ENCODE measurements around the gene DLL4.

DLL4 gene

GRCh38 chr15:40928821-40929659 is at the start of gene DLL4:
Gene DLL4 (plus strand): TSS chr15:40929340. CDS start chr15:40929669, 329 bp downstream.
- no peak for DNase-seq (ENCODE audit: low read depth in 2 of 2)

GRCh38 chr15:40879609-40880008 is 49.5 kb upstream of the DLL4 start:
- no peak for DNase-seq (ENCODE audit: low read depth in 2 of 2)

GRCh38 chr15:40881351-40881750 is 47.8 kb upstream of the DLL4 start:
- DNase-seq (ENCODE audit: low read depth in 2 of 2), result no peak

- DNase-seq (ENCODE audit: low read depth in 2 of 2), result no peak
Observed at GRCh38 chr15:40886586-40886985, 42.6 kb upstream of the DLL4 start.

DNA sequence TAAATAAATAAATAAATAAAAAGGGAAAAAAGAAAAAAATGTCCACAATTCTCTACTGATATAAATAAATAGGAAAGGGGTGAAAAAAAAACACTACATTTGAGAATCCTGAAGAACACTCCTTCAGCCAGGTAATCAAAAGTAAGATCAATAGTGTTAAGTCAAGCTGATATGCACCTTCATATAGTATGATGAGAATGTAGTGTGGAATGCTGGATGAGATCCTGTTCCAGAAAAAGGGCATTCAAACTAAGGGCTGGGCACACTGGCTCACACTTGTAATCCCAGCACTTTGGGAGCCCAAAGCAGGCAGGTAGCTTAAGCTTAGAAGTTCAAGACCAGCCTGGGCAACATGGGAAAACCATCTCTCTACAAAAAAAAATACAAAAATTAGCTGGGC is 40.0 kb upstream of the DLL4 start:
- no peak for DNase-seq (ENCODE audit: low read depth in 2 of 2)

- DNase-seq (ENCODE audit: low read depth in 2 of 2), result no peak
Observed at GRCh38 chr15:40891138-40891537, 38.0 kb upstream of the DLL4 start.

DNA sequence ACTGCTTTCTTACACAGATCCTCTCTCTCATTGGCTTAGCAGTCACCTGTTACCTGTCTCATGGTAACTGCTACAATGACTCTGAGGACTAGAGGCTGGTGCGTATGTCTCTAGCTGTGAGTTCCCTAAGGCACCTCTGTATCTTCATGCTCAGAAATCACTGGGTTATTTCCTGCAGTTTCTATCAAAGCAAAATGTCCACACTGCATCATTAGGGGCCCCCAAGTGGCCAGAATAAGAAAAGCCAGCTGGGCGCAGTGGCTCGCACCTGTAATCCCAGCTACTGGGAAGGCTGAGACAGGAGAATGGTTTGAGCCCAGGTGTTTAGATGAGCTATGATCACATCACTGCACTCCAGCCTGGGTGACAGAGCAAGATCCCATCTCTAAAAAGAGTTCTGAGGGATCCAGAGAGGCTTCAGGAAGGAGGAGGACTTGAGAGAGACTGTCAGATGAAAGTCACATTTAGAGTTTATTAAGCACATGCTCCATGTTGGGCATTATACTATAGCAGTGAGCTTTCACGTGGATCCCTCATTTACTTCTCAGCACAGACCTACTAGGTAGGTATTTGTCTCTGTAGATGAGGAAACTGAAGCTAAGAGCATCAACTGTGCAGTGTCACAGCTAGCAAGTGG is 37.2 kb upstream of the DLL4 start:
- peak in 1 of 2 donors; percentile 11 for DNase-seq (ENCODE audit: low read depth in 2 of 2)

DNA sequence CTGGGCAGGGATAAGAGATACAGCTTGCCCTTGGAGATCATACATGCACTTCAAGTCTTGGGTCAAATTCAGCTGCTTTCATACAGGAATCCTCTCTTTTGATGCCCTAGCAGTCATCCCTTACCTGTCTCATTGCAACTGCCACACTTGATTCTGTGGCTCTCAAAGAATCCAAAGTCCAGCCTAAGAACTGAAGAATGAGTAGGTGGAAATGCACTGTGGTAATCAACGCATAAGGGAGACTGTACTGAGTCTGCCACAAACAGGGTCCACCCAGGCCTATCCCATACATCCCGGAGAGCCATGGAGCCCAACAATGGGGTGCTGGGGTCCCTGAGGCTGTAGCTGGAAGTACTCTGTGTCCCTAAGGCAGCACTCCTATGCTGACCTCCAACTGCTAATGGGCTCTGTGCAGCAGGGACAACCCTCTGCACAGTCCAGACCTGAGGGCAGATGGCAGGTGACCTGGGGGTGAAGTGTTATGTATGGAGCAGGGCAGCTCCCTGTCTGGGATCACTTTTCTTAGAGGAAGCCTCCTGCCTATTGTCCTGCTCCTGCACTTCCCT is 36.6 kb upstream of the DLL4 start:
- DNase-seq (ENCODE audit: low read depth in 2 of 2), result no peak

GRCh38 chr15:40893019-40893670 is 36.0 kb upstream of the DLL4 start:
- DNase-seq (ENCODE audit: low read depth in 2 of 2), result no peak

DNA sequence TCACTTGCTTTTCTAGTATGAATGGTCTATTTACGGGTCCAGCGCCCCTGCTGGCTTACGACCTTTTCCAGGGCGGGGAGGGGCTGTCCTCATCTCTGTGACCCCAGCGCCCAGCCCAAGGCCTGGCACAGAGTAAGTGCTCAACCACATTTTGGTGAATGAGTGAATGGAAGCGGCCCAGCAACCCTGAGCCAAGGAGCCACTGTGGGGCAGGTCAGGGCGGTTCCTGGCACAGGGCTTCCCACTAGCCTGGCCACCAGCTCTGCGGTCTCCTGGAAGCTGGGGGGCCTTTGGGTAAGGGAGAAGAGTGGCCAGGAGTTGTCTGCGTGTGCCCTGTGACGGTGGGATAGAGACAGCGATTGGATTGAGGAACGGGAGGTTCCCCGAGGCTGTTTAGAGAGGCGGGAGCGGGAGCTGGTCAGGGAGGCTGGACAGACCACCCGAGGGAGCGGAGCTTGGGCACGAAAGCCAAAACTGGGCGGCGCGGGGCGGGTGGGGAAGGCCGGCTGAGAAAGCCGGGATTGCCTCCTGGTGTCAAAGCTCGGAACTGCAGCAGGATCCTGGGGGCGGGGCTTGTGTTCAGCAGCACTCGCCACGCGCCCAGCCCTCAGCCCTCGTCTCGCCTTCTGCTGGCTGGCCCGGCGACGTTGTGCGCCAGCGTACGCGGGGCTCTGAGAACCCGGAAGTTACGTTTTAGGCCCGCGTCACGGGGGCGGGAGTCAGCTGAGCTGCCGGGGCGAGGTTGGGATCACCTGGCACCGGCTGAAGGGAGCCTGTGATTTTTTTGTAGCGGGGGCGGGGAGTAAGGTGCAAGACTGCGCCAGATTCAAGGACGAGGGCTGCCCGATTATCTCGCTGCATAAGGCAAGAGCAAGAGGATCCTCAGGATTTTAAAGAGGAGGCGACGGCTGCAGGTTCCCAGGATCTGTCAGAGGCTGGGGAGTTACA is 35.1 kb upstream of the DLL4 start, which contains the start of gene VPS18:
TSS of gene VPS18 (plus strand) at position 718 of the 948 bp plus-strand sequence. CDS start 319 bp downstream, outside the sequence.
- peak; percentile 96 to 98 for DNase-seq (ENCODE audit: low read depth in 2 of 2)

GRCh38 chr15:40894681-40895448 is 34.3 kb upstream of the DLL4 start:
- peak; percentile 44 to 50 for DNase-seq (ENCODE audit: low read depth in 2 of 2)

GRCh38 chr15:40899536-40900207 is 29.5 kb upstream of the DLL4 start:
- DNase-seq (ENCODE audit: low read depth in 2 of 2), result no peak

DNA sequence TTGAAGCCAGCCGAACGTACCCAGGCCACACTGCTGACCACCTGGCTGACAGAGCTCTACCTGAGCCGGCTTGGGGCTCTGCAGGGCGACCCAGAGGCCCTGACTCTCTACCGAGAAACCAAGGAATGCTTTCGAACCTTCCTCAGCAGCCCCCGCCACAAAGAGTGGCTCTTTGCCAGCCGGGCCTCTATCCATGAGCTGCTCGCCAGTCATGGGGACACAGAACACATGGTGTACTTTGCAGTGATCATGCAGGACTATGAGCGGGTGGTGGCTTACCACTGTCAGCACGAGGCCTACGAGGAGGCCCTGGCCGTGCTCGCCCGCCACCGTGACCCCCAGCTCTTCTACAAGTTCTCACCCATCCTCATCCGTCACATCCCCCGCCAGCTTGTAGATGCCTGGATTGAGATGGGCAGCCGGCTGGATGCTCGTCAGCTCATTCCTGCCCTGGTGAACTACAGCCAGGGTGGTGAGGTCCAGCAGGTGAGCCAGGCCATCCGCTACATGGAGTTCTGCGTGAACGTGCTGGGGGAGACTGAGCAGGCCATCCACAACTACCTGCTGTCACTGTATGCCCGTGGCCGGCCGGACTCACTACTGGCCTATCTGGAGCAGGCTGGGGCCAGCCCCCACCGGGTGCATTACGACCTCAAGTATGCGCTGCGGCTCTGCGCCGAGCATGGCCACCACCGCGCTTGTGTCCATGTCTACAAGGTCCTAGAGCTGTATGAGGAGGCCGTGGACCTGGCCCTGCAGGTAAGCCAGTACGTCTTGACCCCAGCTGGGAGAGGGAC is 28.7 kb upstream of the DLL4 start:
- no peak for DNase-seq (ENCODE audit: low read depth in 2 of 2)

DNA sequence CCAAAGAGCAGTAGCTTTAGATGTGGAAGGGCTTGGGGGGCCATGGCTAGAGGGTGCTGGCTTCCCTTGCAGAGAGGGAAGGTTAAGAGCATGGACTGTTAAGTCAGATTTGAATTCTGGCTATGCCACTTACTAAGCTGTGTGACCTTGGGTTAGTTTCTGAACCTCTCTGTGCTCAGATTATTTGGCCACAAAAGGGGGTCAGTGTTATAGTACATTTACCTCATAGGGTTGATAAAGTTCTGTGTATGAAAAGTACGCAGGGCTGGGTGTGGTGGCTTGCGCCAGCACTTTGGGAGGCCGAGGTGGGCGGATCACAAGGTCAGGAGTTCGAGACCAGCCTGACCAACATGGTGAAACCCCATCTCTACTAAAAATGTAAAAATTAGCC is 28.1 kb upstream of the DLL4 start:
- DNase-seq (ENCODE audit: low read depth in 2 of 2), result no peak

DNA sequence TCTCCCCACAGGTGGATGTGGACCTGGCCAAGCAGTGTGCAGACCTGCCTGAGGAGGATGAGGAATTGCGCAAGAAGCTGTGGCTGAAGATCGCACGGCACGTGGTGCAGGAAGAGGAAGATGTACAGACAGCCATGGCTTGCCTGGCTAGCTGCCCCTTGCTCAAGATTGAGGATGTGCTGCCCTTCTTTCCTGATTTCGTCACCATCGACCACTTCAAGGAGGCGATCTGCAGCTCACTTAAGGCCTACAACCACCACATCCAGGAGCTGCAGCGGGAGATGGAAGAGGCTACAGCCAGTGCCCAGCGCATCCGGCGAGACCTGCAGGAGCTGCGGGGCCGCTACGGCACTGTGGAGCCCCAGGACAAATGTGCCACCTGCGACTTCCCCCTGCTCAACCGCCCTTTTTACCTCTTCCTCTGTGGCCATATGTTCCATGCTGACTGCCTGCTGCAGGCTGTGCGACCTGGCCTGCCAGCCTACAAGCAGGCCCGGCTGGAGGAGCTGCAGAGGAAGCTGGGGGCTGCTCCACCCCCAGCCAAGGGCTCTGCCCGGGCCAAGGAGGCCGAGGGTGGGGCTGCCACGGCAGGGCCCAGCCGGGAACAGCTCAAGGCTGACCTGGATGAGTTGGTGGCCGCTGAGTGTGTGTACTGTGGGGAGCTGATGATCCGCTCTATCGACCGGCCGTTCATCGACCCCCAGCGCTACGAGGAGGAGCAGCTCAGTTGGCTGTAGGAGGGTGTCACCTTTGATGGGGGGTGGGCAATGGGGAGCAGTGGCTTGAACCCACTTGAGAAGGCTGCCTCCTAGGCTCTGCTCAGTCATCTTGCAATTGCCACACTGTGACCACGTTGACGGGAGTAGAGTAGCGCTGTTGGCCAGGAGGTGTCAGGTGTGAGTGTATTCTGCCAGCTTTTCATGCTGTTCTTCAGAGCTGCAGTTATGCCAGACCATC is 26.3 kb upstream of the DLL4 start:
- no peak for DNase-seq (ENCODE audit: low read depth in 2 of 2)

DNA sequence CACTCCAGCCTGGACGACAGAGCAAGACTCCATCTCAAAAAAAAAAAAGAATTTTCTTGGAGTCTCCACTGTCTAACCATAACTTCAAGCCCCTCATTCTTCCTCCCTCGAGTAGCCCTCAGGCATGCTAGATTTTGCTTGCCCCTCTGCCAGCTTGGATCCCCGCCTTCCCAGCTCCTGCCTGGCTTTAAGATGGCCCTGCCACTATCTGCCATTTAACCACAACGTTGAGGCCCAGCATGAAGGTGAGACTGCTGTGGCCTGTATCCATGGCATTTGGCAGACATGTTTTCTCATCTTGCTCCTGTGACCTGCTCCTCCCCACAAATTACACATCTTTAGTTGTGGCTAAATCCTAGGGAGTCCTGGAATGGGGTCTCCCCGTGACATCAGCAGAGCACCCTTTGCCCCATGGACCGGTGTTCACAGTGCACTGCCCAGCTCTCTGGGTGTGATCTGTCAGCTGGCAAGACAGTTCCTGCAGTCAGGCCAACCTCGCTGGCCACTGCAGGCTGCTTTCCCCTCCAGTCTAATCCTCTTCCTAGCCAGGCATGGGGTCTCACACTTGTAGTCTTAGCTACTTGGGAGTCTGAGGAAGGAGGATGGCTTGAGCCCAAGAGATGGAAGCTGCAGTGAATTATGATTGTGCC is 24.5 kb upstream of the DLL4 start:
- DNase-seq (ENCODE audit: low read depth in 2 of 2), result no peak
